H1 (cell line): ENCODE data around the gene LRRC32. TPM values are rescaled to one million over a fixed set of nuclear protein-coding genes. Genes with fewer than 3 reads are reported as not detected.

Source experiments
- BCL11A ChIP-seq, 2 experiments: IDR thresholded peaks; one replicate each; pipeline ENCODE4 v1.6.1; 2011; ENCODE audit warnings: low read depth in 2 of 2, low read length in 2 of 2, mild to moderate bottlenecking in 2 of 2
- CEBPB ChIP-seq: IDR thresholded peaks from 2 replicates; pipeline ENCODE4 v1.6.1; 2012; ENCODE audit warnings: low read depth, low read length
- FOSL1 ChIP-seq: IDR thresholded peaks from 2 replicates; pipeline ENCODE4 v1.6.1; 2011; ENCODE audit warnings: mild to moderate bottlenecking, low read depth, low read length, moderate library complexity; ENCODE audit not compliant: insufficient read depth
- HDAC2 ChIP-seq, 2 experiments: fragments of 300-600 bp in 1 of 2; sonication (generic) in 1 of 2; IDR thresholded peaks; 2 replicates each; pipeline ENCODE4 v1.6.1; 2011 to 2012; ENCODE audit warnings: low read depth in 2 of 2, low read length in 2 of 2, mild to moderate bottlenecking in 2 of 2, moderate library complexity in 2 of 2, borderline replicate concordance in 1 of 2, inconsistent platforms in 1 of 2
- POLR2AphosphoS5 ChIP-seq: IDR thresholded peaks from 2 replicates; pipeline ENCODE4 v1.6.1; 2011; ENCODE audit warnings: low read depth, low read length
- SIN3A ChIP-seq, 2 experiments: IDR thresholded peaks in 1 of 2; conservative IDR thresholded peaks in 1 of 2; 2 replicates each; pipeline ENCODE4 v1.6.1; 2011 to 2012; ENCODE audit warnings: low read length in 2 of 2, improper control_type of control experiment in 1 of 2, low read depth in 1 of 2, mild to moderate bottlenecking in 1 of 2
- TBP ChIP-seq: IDR thresholded peaks from 2 replicates; pipeline ENCODE4 v1.6.1; 2011; ENCODE audit warnings: low read depth, low read length, improper control_type of control experiment
- YY1 ChIP-seq: IDR thresholded peaks from 2 replicates; pipeline ENCODE4 v1.6.1; 2011; ENCODE audit warnings: low read depth, mild to moderate bottlenecking, low read length
- polyA plus RNA-seq, 7 experiments: library from polyadenylated mRNA; depleted of rRNA in 3 of 7; stranded (reverse) in 5 of 7; unstranded in 2 of 7; fragments of >200 nt in 5 of 7; fragments of 200-250 nt in 2 of 7; gene quantifications; 1 replicate in 5 of 7; 2 replicates in 1 of 7; 4 replicates in 1 of 7; pipeline versions ENCODE4 v1.2.1 to v1.2.3, GENCODE V29; 2011 to 2013; ENCODE audit warnings: missing spikeins in 2 of 7, mixed read lengths in 2 of 7
- total RNA-seq: library from RNA; stranded (reverse); fragmentation: NEBNext Ultra II Directional; extraction: Animal tissue kit (Norgen Biotek cat#: 25700); gene quantifications from 2 replicates; pipeline ENCODE4 v1.2.1, GENCODE V29; 2021

Gene LRRC32
- total and polyA plus RNA-seq, 2 of the 8 experiments (the other 6 are each of a cell fraction or from before 2014, with no cell fraction given), result 0.99 to 1.9 TPM

- TF ChIP-seq HDAC2 (IDR thresholded peaks at IDR 0.05; ENCODE audit: borderline replicate concordance in 1 of 2, low read depth in 2 of 2, low read length in 2 of 2) (no peak), SIN3A (conservative IDR thresholded peaks at IDR 0.05 in 1 of 2, IDR thresholded peaks at IDR 0.05 in 1 of 2; ENCODE audit: low read depth in 1 of 2, low read length in 2 of 2) (no peak), BCL11A (IDR thresholded peaks at IDR 0.05; ENCODE audit: low read depth in 2 of 2, low read length in 2 of 2) (no peak), CEBPB (no peak), TBP (no peak), YY1 (no peak), POLR2AphosphoS5 (no peak), FOSL1 (no peak)
Observed at GRCh38 chr11:76692956-76693355, 22.4 kb upstream of the LRRC32 start (continued).
